T-helper 2 cell treated with Interferon-gamma antibody and Interleukin-4, amounts not matched to agents 5 μg/mL and 100 μg/mL, for 36 hours (primary cell): ENCODE measurements around the gene ZC3H6.
"Not testable (repeated sequence)": the region's sequence is repeated elsewhere in the genome, so short reads cannot be mapped to it uniquely, and the experiment has no call there.

ENCODE experiments used
- DNase-seq: peaks from one replicate; pipeline ENCODE4 v3.0.0; 2021; ENCODE audit warnings: low spot score
- H3K27ac Mint-ChIP-seq: one replicate; pipeline ENCODE4 v1.8.0; 2021; ENCODE audit warnings: mild to moderate bottlenecking, mixed read lengths
- H3K27me3 Mint-ChIP-seq: one replicate; pipeline ENCODE4 v1.8.0; 2021; ENCODE audit warnings: low read depth, mixed read lengths
- H3K36me3 Mint-ChIP-seq: one replicate; pipeline ENCODE4 v1.8.0; 2021; ENCODE audit warnings: low read depth, mixed read lengths
- H3K4me1 Mint-ChIP-seq: one replicate; pipeline ENCODE4 v1.8.0; 2021; ENCODE audit warnings: low read depth, mixed read lengths
- H3K4me3 Mint-ChIP-seq: one replicate; pipeline ENCODE4 v1.8.0; 2022; ENCODE audit warnings: mild to moderate bottlenecking, moderate library complexity, mixed read lengths
- H3K9me3 Mint-ChIP-seq: one replicate; pipeline ENCODE4 v1.8.0; 2021; ENCODE audit warnings: mixed read lengths

Gene ZC3H6

GRCh38 chr2:112360055-112360454 is 84.7 kb downstream of the ZC3H6 start:
- not testable (repeated sequence) for H3K4me1 Mint-ChIP-seq, DNase-seq, H3K4me3 Mint-ChIP-seq, H3K9me3 Mint-ChIP-seq, H3K36me3 Mint-ChIP-seq, H3K27ac Mint-ChIP-seq, H3K27me3 Mint-ChIP-seq
